K562 (cell line): ENCODE results near the gene SIK3. TPM values are rescaled to one million over a fixed set of nuclear protein-coding genes. Genes with fewer than 3 reads are reported as not detected.

ENCODE experiments used
- HDGF ChIP-seq: fragments of 450-650 bp; IDR thresholded peaks from 2 replicates; pipeline ENCODE4 v1.6.1; 2016
- HMBOX1 ChIP-seq: sonication (generic); IDR thresholded peaks from 2 replicates; pipeline ENCODE4 v1.6.1; 2016
- KLF6 ChIP-seq: fragments of 250-450 bp; sonication (Bioruptor Pico); IDR thresholded peaks from 2 replicates; pipeline ENCODE4 v1.4.0; 2020; ENCODE audit warnings: mild to moderate bottlenecking, moderate library complexity, borderline replicate concordance
- MLLT1 ChIP-seq, 2 experiments: fragments of 450-650 bp; IDR thresholded peaks; 2 replicates each; pipeline ENCODE4 v1.6.1; 2016
- TAL1 ChIP-seq: fragments of 450-650 bp; IDR thresholded peaks from 2 replicates; pipeline ENCODE4 v1.6.1; 2016; ENCODE audit warnings: mild to moderate bottlenecking
- TFAP4 ChIP-seq: sonication (generic); formaldehyde crosslinking; IDR thresholded peaks from 2 replicates; pipeline ENCODE4 v1.8.0; 2022; ENCODE audit warnings: missing genetic modification reagents, mild to moderate bottlenecking, moderate library complexity, borderline replicate concordance
- ZBTB26 ChIP-seq: fragments of 450-650 bp; formaldehyde crosslinking; IDR thresholded peaks from 2 replicates; pipeline ENCODE4 v1.4.0; 2022; ENCODE audit warnings: missing genetic modification characterization
- ZEB2 ChIP-seq: fragments of 450-650 bp; IDR thresholded peaks from 2 replicates; pipeline ENCODE4 v1.6.1; 2016
- ZNF316 ChIP-seq: fragments of 450-650 bp; IDR thresholded peaks from 2 replicates; pipeline ENCODE4 v1.6.1; 2016
- ZNF384 ChIP-seq: IDR thresholded peaks from 2 replicates; pipeline ENCODE4 v1.6.1; 2012; ENCODE audit warnings: low read depth, low read length, improper control_type of control experiment
- polyA plus RNA-seq, 8 experiments: library from polyadenylated mRNA; depleted of rRNA in 4 of 8; stranded (reverse) in 5 of 8; unstranded in 3 of 8; fragments of >200 nt; fragmentation: Nextera tagmentation in 2 of 8; fragmentation: Illumina TruSeq in 1 of 8; extraction: Ambion mirVana in 2 of 8; extraction: Trizol in 1 of 8; gene quantifications; 2 replicates each; pipeline versions ENCODE4 v1.2.1 to v1.2.3, GENCODE V29; 2011 to 2014; ENCODE audit warnings: inconsistent platforms in 1 of 8, missing spikeins in 1 of 8
- total RNA-seq, 7 experiments: library from RNA; depleted of rRNA in 6 of 7; stranded (reverse); fragments of >200 nt in 6 of 7; fragmentation: Illumina TruSeq in 2 of 7; extraction: Trizol in 2 of 7; gene quantifications; 2 replicates each; pipeline versions ENCODE4 v1.2.1 to v1.2.3, GENCODE V29; 2011 to 2021; ENCODE audit warnings: low replicate concordance in 1 of 7
- TF ChIP-seq, protein P1 (sequence below): fragments of 250-450 bp; sonication (Bioruptor Pico); IDR thresholded peaks from 2 replicates; pipeline ENCODE4 v1.5.0; 2021

SIK3 gene
- total and polyA plus RNA-seq, 9 of the 15 experiments (the other 6 are each of a cell fraction or from before 2014, with no cell fraction given): 1.6 to 21.6 (median 8.0) TPM

DNA sequence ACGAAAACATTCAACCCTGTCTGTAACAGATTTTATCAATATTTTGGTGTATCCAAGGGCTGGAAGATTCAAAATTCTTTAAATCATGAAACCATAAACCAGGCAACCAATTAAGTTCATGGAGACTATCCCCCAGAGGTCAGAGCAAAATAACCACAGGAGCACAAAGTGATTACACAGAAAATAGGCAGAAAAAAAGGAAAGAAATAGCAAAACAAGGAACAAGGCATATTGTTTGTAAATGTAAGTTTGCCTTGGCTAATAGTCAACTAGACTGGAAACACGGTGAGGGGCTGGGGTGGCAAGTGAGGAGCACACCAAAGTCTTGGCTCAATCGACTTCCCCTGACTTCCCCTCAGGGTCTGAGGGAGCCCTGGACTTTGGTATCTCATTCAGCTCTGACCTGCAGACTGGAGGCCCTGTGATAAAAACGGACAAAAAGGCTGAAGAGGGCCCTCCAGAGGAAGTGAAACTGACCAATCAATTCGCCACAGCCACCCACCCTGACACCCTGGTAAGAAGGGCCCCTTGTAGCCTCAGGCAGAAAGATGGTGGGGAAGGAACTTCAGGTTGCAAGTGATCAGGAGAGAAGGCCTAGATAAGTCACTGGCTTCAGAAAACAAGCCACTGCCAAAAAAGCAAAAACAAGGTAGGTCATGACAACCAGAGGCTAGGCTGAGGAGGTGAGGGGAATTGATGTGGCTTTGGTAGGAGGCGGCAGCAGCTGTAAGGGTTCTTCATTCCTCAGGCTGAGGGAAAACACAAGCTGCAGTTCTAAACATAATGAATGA lies 1.8 kb downstream of the SIK3 start (continued):
- peak in 1 of 2 experiments; percentile 39; a peak in 1 of 4 replicates for TF ChIP-seq MLLT1 (IDR thresholded peaks at IDR 0.05)
- TF ChIP-seq KLF6 (CRISPR knock-in tag): no peak
- peak; percentile 41; the same call in 1 of the 2 replicates for TF ChIP-seq HMBOX1
- no peak for TF ChIP-seq ZNF384
- TF ChIP-seq HDGF: peak; percentile 50; the same call in 1 of the 2 replicates
- peak; percentile 37; the same call in 1 of the 2 replicates for TF ChIP-seq TFAP4 (CRISPR knock-in tag)
- 0 out of 2 replicates have a peak, but pooled peaks have one; percentile 2 for TF ChIP-seq TAL1
- 0 out of 2 replicates have a peak, but pooled peaks have one; percentile 15 for TF ChIP-seq ZEB2
- TF ChIP-seq, protein P1, sequence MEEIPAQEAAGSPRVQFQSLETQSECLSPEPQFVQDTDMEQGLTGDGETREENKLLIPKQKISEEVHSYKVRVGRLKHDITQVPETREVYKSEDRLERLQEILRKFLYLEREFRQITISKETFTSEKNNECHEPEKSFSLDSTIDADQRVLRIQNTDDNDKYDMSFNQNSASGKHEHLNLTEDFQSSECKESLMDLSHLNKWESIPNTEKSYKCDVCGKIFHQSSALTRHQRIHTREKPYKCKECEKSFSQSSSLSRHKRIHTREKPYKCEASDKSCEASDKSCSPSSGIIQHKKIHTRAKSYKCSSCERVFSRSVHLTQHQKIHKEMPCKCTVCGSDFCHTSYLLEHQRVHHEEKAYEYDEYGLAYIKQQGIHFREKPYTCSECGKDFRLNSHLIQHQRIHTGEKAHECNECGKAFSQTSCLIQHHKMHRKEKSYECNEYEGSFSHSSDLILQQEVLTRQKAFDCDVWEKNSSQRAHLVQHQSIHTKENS (CRISPR knock-in tag): no peak
- TF ChIP-seq ZNF316: peak; percentile 71
- TF ChIP-seq ZBTB26 (CRISPR knock-in tag): no peak
